Measurements from ENCODE around the gene TNXB.
"Not testable (repeated sequence)": the region's sequence is repeated elsewhere in the genome, so short reads cannot be mapped to it uniquely, and the experiment has no call there.

TNXB gene

GRCh38 chr6:32035283-32036013 lies 73.7 kb downstream of the TNXB start:
- H3K9me3 Mint-ChIP-seq, result not testable (repeated sequence)

GRCh38 chr6:32029553-32029952 lies 79.6 kb downstream of the TNXB start:
- intact Hi-C loops (cut with micrococcal nuclease); H3K4me3 Mint-ChIP-seq; H3K36me3 Mint-ChIP-seq (ENCODE audit: low read depth); H3K9me3 Mint-ChIP-seq; H3K27ac Mint-ChIP-seq; H3K27me3 Mint-ChIP-seq; H3K4me1 Mint-ChIP-seq (ENCODE audit: low read depth): not testable (repeated sequence)

More at GRCh38 chr6:32035283-32036013, 73.7 kb downstream of the TNXB start:
- H3K27me3 Mint-ChIP-seq; H3K4me1 Mint-ChIP-seq (ENCODE audit: low read depth); H3K27ac Mint-ChIP-seq; H3K36me3 Mint-ChIP-seq (ENCODE audit: low read depth); H3K4me3 Mint-ChIP-seq; intact Hi-C loops (cut with micrococcal nuclease): not testable (repeated sequence)

GRCh38 chr6:32028631-32029030 lies 80.5 kb downstream of the TNXB start:
- H3K4me1 Mint-ChIP-seq (ENCODE audit: low read depth); H3K9me3 Mint-ChIP-seq; H3K36me3 Mint-ChIP-seq (ENCODE audit: low read depth); H3K27me3 Mint-ChIP-seq; intact Hi-C loops (cut with micrococcal nuclease); H3K27ac Mint-ChIP-seq; H3K4me3 Mint-ChIP-seq: not testable (repeated sequence)

GRCh38 chr6:32022100-32022499 lies 87.0 kb downstream of the TNXB start:
- H3K36me3 Mint-ChIP-seq (ENCODE audit: low read depth); H3K9me3 Mint-ChIP-seq; H3K27me3 Mint-ChIP-seq; H3K4me1 Mint-ChIP-seq (ENCODE audit: low read depth); H3K27ac Mint-ChIP-seq; intact Hi-C loops (cut with micrococcal nuclease); H3K4me3 Mint-ChIP-seq: not testable (repeated sequence)

GRCh38 chr6:32014547-32014946 lies 94.6 kb downstream of the TNXB start, which contains the start of gene C4B:
Gene C4B, plus strand, starts transcription at chr6:32014795. Its CDS starts 51 bp downstream, at chr6:32014846.
- H3K27ac Mint-ChIP-seq; H3K27me3 Mint-ChIP-seq; H3K36me3 Mint-ChIP-seq (ENCODE audit: low read depth); intact Hi-C loops (cut with micrococcal nuclease); H3K9me3 Mint-ChIP-seq; H3K4me3 Mint-ChIP-seq; H3K4me1 Mint-ChIP-seq (ENCODE audit: low read depth): not testable (repeated sequence)

- H3K4me3 Mint-ChIP-seq; H3K27me3 Mint-ChIP-seq; H3K36me3 Mint-ChIP-seq (ENCODE audit: low read depth); H3K4me1 Mint-ChIP-seq (ENCODE audit: low read depth); intact Hi-C loops (cut with micrococcal nuclease); H3K27ac Mint-ChIP-seq; H3K9me3 Mint-ChIP-seq: not testable (repeated sequence)
Measured at GRCh38 chr6:32013738-32014137, 95.4 kb downstream of the TNXB start.

GRCh38 chr6:32012941-32013617 lies 96.1 kb downstream of the TNXB start:
- H3K27me3 Mint-ChIP-seq; intact Hi-C loops (cut with micrococcal nuclease): not testable (repeated sequence)

GRCh38 chr6:32010856-32011530 lies 98.1 kb downstream of the TNXB start:
- H3K4me1 Mint-ChIP-seq (ENCODE audit: low read depth); intact Hi-C loops (cut with micrococcal nuclease); H3K4me3 Mint-ChIP-seq; H3K27ac Mint-ChIP-seq; H3K27me3 Mint-ChIP-seq; H3K36me3 Mint-ChIP-seq (ENCODE audit: low read depth); H3K9me3 Mint-ChIP-seq: not testable (repeated sequence)

More at GRCh38 chr6:32012941-32013617, 96.1 kb downstream of the TNXB start:
- not testable (repeated sequence) for H3K4me3 Mint-ChIP-seq; H3K4me1 Mint-ChIP-seq (ENCODE audit: low read depth); H3K36me3 Mint-ChIP-seq (ENCODE audit: low read depth); H3K9me3 Mint-ChIP-seq; H3K27ac Mint-ChIP-seq

- H3K27ac Mint-ChIP-seq; intact Hi-C loops (cut with micrococcal nuclease); H3K9me3 Mint-ChIP-seq; H3K36me3 Mint-ChIP-seq (ENCODE audit: low read depth); H3K4me1 Mint-ChIP-seq (ENCODE audit: low read depth); H3K4me3 Mint-ChIP-seq; H3K27me3 Mint-ChIP-seq: not testable (repeated sequence)
Measured at GRCh38 chr6:32009537-32009936, 99.6 kb downstream of the TNXB start.

- H3K9me3 Mint-ChIP-seq; H3K4me3 Mint-ChIP-seq; H3K36me3 Mint-ChIP-seq (ENCODE audit: low read depth); H3K27me3 Mint-ChIP-seq; intact Hi-C loops (cut with micrococcal nuclease); H3K27ac Mint-ChIP-seq; H3K4me1 Mint-ChIP-seq (ENCODE audit: low read depth): not testable (repeated sequence)
Measured at GRCh38 chr6:32008616-32009015, 100.5 kb downstream of the TNXB start.

- H3K27ac Mint-ChIP-seq; intact Hi-C loops (cut with micrococcal nuclease); H3K36me3 Mint-ChIP-seq (ENCODE audit: low read depth); H3K4me3 Mint-ChIP-seq; H3K4me1 Mint-ChIP-seq (ENCODE audit: low read depth); H3K27me3 Mint-ChIP-seq; H3K9me3 Mint-ChIP-seq: not testable (repeated sequence)
Measured at GRCh38 chr6:32008037-32008436, 101.1 kb downstream of the TNXB start.

GRCh38 chr6:32007086-32007485 lies 102.1 kb downstream of the TNXB start:
- H3K27ac Mint-ChIP-seq; H3K4me1 Mint-ChIP-seq (ENCODE audit: low read depth); H3K4me3 Mint-ChIP-seq; H3K9me3 Mint-ChIP-seq; H3K36me3 Mint-ChIP-seq (ENCODE audit: low read depth); H3K27me3 Mint-ChIP-seq; intact Hi-C loops (cut with micrococcal nuclease): not testable (repeated sequence)

- H3K4me1 Mint-ChIP-seq (ENCODE audit: low read depth); H3K36me3 Mint-ChIP-seq (ENCODE audit: low read depth); H3K27me3 Mint-ChIP-seq; H3K4me3 Mint-ChIP-seq; H3K27ac Mint-ChIP-seq; intact Hi-C loops (cut with micrococcal nuclease); H3K9me3 Mint-ChIP-seq: not testable (repeated sequence)
Measured at GRCh38 chr6:32005991-32006529, 103.1 kb downstream of the TNXB start.

- H3K4me3 Mint-ChIP-seq; H3K27ac Mint-ChIP-seq; H3K27me3 Mint-ChIP-seq; intact Hi-C loops (cut with micrococcal nuclease); H3K4me1 Mint-ChIP-seq (ENCODE audit: low read depth); H3K9me3 Mint-ChIP-seq; H3K36me3 Mint-ChIP-seq (ENCODE audit: low read depth): not testable (repeated sequence)
Measured at GRCh38 chr6:32005538-32005880, 103.6 kb downstream of the TNXB start.

Measured in dendritic cell treated with granulocyte-macrophage colony-stimulating factor and Interleukin-4, amounts not matched to agents 40 ng/mL and 50 ng/mL, for 4 days (primary cell).